Measurements from ENCODE around the gene CDK14.
"Not testable (repeated sequence)": the region's sequence is repeated elsewhere in the genome, so short reads cannot be mapped to it uniquely, and the experiment has no call there.

Gene CDK14

DNA sequence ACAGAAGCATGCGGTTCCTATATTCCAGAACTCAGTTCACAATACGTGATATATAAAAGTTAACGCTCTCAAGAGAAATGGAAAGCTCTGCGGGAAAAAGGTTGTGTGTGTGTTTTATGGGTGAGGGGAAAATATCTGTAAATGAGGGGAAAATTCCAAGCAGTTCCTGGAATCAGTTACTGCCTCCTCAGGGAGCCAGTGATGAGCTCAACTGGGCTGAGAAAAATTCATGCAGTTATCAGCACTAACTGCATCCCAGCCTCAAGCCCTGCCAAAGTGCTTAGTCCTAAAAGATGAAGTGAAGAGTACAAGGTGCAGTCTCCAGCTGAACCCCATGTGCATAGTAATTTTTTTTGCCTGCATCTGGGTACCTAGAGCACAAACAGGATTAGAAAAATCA, 191.9 kb downstream of the CDK14 start:
- no peak for DNase-seq (ENCODE audit: low read depth in 2 of 2)

DNA sequence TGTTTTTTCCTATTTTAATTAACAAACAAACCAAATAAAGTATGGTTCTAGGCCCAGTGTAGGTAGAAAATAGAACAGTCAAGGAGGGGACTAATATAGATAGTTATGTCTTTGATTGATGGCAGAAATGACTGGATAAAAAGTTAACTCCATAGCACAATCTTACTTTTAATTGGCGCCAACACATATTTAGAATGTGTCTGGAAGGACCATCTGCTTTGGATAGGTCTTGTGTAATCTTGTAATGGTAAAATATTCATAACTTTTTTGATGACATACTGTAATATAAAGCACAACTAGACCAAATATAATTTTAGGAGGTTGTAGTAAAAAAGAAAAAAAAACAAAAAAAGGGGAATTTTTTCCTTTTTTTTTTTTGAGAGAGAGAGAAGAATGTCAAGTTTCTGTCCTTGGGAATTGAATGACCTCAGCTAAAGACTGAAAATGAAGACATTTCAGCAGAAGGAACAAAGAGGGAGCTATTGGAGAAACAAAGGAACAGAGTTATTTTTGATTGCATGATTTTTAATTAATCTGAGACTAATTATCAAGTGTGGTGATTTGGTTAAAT, 193.7 kb downstream of the CDK14 start:
- DNase-seq (ENCODE audit: low read depth in 2 of 2) = no peak

DNA sequence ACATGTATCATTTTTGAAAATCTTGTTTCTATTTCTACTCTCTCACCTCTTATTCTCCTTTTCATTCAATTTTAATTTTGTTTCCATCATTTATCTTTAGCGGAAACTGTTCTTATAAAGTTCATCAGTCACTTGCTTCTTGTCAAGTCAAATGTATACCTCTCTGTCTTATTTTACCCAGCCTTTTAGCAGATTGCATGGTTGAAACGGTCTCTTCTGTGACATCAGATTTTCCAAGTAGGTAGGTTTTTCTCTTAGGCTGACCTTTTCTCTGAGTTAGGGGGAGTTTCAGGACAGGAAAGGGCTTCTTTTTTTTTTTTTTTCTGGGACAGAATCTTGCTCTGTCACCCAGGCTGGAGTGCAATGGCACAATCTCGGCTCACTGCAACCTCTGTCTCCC, 195.5 kb downstream of the CDK14 start:
- no peak for DNase-seq (ENCODE audit: low read depth in 2 of 2)

DNA sequence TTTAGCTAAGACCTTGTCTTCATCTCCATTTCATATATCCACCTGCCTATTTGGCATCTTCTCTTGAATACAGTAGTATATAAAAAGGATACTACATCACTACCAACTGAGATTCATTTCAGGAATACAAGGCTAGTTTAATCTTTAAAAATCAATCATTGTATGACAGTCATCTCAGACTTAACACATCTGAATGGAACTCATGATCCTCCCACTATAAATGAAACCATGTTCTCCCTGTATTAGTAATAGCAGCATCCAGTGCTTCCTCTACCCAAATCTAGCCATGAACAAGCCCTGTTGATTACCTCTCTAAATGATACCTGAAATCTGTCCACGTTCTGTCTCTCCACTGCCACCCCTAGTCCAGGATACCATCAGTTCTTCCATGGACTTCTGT, 196.2 kb downstream of the CDK14 start:
- DNase-seq (ENCODE audit: low read depth in 2 of 2) = no peak

DNA sequence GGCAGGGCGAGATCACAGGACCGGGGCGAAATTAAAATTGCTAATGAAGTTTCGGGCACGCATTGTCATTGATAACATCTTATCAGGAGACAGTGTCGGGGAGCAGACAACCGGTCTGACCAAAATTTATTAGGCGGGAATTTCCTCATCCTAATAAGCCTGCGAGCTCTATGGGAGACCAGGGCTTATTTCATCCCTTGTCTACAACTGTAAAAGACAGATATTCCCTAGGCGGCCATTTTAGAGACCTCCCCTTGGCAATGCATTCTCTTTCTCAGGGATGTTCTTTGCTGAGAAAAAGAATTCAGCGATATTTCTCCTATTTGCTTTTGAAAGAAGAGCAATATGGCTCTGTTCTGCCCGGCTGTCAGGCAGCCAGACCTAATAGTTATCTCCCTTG, 198.1 kb downstream of the CDK14 start:
- DNase-seq (ENCODE audit: low read depth in 2 of 2) = not testable (repeated sequence)

DNA sequence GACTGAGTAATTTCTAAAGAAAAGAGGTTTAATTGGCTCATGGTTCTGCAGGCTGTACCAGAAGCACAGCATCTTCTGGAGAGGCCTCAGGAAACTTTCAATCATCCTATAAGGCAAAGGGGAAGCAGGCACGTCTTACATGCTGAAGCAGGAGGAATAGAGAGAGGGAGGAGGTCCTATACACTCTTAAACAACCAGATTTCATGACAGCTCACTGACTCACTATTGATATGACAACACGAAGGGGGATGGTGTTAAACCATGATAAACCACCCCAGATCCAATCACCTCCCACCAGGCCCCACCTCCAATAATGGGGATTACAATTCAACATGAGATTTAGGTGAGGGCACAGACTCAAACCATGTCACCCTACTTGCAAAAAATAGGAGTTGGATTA, 201.5 kb downstream of the CDK14 start:
- DNase-seq (ENCODE audit: low read depth in 2 of 2) = no peak

DNA sequence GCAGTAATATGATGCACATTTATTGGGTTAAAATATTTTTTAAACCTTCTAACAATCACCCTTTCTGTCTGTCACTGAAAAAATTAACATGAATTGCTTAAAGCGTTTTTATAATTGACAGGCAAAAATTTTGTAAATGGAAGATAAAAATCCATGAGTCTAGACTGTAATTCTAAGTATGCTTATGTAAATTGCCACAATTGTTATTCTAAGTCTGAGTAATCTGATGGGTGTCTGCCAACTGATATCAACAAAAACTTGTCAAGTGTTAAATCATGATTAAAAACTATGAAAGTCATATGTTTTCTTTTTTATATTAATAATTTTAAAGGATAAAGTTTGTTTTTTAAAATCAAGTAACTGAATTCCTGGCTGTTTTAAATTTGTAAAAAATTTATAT, 208.2 kb downstream of the CDK14 start:
- no peak for DNase-seq (ENCODE audit: low read depth in 2 of 2)

DNA sequence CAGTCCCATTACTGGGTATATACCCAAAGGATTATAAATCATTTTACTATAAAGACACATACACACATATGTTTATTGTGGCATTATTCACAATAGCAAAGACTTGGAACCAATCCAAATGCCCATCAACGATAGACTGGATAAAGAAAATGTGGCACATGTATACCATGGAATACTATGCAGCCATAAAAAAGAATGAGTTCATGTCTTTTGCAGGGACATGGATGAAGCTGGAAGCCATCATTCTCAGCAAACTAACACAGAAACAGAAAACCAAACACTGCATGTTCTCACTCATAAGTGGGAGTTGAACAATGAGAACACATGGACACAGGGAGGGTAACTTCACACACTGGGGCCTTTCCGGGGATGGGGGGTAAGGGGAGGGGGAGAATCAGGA, 219.4 kb downstream of the CDK14 start:
- not testable (repeated sequence) for DNase-seq (ENCODE audit: low read depth in 2 of 2)

DNA sequence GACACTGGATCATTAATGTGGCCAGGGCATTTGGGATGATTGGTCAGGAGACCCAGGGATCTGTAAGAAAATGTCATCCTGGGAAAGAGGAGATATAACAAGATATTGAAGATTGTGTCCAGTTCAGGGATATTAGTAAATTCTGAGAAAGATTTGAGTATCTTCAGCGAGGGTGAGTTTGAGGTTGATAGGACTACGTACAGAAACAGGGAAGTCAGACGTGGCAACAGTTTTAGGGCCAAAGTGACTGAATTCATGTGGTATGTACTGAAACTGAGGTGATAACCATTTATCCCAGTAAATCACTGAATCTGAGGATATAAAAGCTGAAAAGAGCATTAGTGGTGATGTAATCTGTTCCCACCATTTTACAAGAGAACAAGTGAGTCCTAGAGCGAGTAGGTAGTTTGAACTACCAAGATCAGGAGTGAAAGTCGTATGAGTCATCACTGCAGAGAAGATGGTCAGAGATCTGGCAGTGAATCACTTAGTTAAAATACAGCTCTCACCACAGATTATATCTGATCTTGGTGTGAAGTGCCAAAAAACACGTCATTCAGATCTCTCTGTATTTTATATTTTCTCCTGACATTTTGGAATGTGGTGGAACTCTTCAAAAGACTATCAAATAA, 220.5 kb downstream of the CDK14 start:
- no peak for DNase-seq (ENCODE audit: low read depth in 2 of 2)

DNA sequence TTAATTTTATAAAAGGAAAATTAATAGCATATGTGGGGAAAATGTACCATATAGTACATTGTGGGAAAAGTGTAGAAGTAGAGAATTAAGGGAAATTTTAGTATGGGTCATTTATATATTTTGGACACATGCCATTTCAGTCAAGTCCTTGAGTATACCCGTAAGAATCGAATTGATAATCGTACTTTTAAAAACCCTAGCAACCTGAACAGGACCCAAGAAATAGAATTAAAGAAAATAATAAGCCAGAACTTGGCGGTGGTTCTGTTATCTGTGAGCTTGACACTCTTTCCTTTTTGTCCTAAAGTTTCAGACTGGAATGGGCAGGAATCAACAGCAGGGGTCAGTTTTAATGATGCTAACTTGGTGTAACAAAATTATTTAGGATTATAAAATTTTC, 221.0 kb downstream of the CDK14 start:
- DNase-seq (ENCODE audit: low read depth in 2 of 2) = no peak

DNA sequence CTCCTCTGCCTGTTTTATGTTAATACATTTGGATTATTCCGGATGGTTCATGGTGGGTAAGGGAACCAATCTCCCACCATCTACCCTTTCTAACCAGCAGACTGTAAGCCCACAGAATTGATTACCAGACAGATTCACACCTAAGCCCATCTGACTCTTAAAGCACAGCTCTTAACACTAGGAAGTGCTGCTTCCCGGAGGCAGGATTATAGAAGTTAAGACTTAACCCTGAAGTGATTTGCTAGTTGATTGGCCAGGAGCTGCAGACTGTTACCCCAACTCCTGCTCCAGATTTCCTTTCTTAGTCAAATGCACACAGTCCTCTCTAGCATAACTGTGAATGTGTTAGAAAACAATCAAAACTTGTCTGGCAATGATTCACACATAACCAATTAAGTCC, 221.7 kb downstream of the CDK14 start:
- DNase-seq (ENCODE audit: low read depth in 2 of 2) = no peak

DNA sequence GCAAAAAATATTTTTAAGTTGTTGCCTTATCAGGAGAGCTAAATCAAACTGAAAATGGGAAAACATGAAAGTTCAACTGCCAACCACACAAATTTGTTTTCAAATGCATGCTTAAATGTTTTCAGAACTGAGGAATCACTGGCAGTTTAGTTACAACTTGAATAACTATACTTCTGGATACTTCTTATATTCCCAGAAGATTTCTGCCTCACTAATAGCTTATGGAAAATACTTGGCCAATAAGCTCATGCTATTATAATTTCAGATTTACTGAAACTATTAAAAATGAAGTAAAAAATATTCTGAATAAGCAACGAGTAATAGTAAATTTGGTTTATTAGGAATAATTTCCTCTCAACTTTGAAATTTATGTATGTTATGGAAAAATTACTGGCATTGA, 222.2 kb downstream of the CDK14 start:
- DNase-seq (ENCODE audit: low read depth in 2 of 2) = no peak

DNA sequence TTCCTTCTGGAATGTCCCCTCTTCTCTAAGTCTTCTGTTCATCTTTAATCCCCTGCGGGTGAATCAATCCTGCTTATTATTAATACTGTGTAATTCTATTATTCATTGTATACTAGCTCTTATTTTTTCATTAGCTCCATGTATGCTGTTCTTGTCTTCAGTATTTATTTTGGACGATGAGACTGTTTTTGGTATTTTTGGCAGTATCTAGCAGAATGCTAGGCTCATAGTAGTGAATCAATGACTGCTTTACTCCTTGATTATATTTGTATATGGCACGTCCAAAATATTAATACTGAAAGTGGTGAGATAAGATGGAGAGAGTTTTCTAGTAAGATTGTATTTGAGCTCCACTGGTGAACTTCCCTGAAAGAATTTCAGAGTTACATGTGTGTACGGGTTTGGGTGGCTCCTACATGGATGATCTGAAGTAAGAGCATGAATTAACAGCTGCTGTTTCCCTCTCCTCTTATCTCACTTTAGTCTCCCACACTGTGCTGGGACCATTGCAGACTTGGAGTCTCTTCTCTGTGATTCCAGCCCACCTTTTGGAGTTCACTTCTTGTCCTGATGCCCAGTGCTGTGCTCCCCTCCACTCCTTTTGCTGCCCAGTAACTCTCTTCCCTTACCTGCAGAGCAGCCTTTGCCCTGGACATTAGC, 226.0 kb downstream of the CDK14 start:
- DNase-seq (ENCODE audit: low read depth in 2 of 2) = no peak

DNA sequence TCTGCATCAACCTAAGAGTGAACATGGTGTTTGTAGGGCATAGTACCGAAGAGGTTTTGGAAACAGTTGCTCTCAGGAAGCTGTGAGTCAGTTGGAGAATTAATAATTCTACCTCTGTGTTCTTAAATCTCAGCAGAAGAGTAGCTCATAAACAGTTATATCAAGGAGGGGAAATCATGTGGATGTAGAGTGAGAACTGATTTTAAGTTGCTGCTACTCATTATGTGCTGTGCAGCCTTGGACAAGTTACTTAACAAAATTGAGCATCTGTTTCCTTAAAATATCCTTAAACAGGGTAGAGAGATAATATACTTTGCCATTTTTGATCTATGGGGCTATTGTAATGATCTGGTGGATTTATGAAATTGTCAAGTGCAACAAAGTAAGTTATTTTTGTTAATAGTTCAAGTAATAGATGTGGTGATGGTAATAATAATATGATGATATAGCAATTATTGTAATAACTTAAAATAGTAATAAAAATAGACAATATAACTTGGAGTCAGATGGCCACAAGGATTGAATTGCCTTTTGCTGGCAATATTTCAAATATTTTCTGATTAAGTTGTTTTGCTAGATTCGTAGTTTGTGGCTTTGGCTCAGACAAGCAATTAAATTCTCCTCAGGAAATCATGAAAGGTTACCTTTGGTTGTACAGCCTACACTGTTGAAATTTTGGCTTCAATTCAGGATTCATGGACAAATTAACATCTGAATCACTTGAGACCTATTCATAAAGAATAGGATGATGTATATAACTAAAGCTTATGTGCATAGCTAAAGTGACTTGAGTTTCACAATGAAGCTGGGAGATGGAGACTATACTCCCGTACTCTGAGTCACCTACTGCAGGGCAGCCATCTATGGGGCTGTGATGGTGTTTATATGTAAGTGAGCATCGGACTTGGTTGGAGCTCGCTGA, 228.5 kb downstream of the CDK14 start:
- DNase-seq (ENCODE audit: low read depth in 2 of 2) = no peak

DNA sequence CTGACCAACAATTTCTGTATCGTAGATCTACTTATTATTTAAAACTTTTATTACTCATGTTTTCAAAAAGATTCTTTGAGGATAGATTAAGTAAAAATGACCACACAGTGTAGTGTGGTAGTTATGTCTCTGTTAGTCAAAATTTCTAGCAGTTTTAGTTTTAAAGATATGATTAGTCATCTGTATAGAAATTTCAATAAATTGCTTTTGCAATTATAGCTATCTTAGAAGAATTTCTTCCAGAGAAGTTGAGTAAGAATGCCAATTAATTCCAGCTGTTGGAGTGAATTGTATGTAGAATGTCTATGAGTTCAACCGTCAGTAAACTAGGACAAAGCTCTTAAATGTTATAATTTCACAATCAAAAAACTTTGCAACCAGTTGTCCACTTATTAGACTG, 229.7 kb downstream of the CDK14 start:
- DNase-seq (ENCODE audit: low read depth in 2 of 2) = no peak

DNA sequence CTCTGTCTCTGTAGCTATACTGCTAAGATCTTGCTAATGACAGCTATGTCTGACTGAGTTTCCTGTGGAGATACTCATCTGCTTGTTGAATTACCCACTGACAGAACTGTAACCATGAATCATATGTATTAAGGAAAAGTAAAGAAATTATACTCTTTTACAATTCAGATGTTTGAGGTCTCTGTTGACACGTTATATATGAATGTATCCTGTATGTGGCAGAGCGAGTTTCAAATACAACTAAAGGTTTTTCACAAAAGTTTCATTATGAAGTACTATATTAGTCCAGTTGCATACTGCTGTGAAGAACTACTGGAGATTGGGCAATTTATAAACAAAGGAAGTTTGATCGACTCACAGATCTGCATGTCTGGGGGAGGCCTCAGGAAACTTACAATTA, 232.5 kb downstream of the CDK14 start:
- no peak for DNase-seq (ENCODE audit: low read depth in 2 of 2)

DNA sequence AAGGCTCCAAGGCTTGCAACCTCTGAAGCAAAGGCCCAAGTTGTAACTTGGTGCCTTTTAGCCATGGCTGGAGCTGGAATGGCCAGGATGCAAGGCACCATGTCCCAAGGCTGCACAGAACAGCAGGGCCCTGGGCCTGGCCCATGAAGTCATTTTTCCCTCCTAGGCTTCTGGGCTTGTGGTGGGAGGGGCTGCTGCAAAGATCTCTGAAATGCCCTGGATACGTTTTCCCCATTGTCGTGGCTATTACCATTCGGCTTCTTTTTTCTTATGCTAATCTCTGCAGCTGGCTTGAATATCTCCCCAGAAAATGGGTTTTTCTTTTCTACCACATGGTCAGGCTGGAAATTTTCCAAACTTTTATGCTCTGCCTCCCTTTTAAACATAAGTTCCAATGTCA, 234.2 kb downstream of the CDK14 start:
- DNase-seq (ENCODE audit: low read depth in 2 of 2) = no peak

DNA sequence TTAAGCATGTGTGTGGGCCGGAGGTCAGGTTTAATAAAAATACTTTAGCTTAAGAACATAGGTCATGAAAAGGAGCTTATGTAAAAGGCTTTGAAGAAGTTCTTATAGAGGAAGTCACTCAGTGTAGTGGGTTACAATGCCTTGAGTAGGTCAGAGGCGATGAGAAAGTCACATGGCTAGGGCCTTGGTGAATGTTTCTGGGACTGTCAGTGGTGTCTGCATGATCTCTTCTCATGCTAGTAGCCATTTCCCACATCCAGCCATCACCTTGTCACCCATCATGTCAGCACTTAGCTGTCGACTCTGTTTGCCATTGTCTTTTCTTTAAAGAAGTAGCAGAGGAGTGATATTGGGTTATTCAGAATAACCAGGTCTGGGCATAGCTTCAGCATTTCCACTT, 236.6 kb downstream of the CDK14 start:
- DNase-seq (ENCODE audit: low read depth in 2 of 2) = no peak

DNA sequence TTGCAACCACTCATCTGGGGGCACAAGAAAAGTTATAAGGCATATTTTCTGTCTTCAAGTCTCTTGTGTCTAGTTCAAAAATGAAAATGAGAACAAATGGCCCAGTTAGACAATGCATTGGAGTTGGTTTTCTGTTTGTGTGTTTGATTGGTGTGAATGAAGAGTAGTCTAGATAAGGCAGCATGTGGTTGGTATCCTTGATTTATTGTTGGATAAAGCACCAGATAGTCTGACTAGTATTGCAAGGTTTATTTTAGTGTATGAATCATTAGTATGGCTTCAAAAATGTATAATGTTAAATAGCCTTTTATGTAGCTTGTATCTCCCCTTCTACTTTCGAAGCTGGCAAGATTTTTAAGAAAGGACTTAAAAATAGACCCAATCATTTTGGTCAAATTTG, 237.3 kb downstream of the CDK14 start:
- DNase-seq (ENCODE audit: low read depth in 2 of 2) = no peak

DNA sequence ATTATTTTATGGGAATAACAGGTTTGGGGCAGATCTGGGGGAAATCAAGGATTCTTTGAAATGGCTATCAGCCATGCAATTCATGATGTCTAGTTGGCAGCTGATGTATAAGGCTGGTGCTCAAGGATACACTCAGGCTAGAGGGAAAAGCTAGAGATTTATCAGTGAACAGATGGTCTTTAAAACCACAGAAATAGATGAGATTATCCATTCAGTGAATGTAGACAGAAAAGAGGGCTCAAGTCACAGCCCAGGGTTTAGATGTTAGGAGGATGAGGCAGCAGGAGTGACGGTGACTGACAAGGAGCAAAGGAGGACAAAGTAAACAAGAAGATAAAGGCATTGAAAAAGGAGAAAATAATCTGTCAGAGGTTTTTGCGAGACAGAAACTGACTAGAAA, 238.7 kb downstream of the CDK14 start:
- DNase-seq (ENCODE audit: low read depth in 2 of 2) = no peak

DNA sequence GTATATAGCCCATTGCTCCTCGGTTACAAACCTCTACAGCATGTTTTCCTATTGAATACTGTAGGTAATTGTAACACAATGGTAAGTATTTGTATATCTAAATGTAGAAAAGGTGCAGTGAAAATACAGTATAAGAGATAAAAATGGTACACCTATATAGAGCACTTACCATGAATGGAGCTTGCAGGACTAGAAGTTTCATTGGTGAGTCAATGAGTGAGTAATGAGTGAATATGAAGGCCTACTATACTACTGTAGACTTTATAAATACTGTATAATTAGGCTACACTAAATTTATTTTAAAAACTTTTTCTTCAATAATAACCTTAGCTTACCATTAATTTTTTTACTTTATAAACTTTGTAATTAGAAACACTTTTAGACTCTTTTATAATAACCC, 239.7 kb downstream of the CDK14 start:
- no peak for DNase-seq (ENCODE audit: low read depth in 2 of 2)

DNA sequence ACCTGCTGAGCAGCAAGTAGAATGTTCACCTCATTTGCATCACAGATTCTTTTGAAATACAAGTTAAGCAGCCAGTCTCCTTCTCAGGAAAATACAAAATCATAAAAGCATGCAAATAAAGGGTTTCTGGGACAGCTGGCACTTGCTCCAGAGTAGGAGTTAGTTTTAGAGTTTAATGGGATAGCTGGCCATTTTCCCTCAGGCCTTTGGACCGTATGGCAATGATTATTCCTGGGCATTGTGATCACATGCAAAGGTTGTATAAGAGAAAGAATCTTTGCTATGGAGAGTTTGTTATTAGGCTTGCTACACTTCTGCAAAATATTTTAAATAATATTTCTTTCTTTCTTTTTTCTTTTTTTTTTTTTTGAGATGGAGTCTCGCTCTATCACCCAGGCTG, 240.8 kb downstream of the CDK14 start:
- no peak for DNase-seq (ENCODE audit: low read depth in 2 of 2)

DNA sequence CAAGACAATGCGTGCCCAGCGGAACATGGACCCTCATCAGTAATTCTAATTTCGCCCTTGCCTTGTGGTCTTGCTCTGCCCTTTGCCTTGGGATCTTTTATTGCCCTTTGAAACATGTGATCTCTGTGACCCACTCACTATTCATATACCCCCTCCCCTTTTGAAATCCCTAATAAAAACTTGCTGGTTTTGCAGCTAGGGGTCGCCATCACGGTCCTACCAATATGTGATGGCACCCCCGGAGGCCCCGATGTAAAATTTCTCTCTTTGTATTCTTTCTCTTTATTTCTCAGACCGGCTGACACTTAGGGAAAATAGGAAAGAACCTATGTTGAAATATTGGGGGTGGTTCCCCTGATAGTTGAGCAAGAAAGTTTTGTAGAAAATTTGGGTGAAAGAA, 242.7 kb downstream of the CDK14 start:
- DNase-seq (ENCODE audit: low read depth in 2 of 2) = no peak
